ENCODE measurements around the gene SH3D19.

SH3D19 gene

DNA sequence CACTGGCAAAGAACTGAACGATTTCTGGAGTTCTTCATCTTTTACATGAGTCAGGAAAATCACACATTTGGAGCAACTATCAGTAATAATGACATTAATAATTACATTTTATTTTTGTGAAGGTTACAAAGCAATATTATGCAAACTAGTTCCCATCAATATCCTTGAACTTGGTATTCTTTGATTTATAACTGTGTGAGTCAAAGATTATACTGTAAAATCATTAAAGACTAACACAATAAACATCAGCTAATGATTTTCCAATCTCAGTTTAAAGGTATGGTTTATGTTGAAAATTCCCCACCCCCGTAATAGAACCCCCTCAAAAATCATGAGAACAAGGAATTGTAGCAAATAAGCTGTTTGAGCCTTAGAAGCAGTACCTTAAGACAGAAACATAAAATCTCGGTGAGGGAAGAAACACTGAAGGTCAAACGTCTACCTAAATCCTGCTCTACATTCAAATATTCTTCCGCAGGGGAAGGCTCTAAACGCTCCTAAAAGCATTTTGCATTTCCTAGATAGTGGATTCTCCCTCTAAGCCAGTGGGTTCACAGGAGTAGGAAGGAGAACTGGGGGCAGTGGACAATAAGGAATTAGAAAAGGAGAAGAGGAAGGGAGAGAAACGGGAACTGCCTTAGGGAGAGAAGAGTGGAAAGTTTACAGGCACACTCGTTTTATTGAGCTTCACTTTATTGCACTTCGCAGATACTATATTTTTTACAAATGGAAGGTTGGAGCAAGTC lies 22.3 kb upstream of the SH3D19 start:
- H3K4me3 ChIP-seq (ENCODE audit: low read depth in 1 of 2, low read length in 2 of 2): peak overlapping the region; percentile 19 to 48
- peak overlapping the region in 1 of 2 donors; percentile 27 for H3K9ac ChIP-seq (ENCODE audit: low read depth in 1 of 2, low read length in 2 of 2)
- no peaks in the 10 kb centered on the region for H3K27me3 ChIP-seq (ENCODE audit: control insufficient read depth in 1 of 2, insufficient read depth in 2 of 2, low read length in 2 of 2)
- H3K4me1 ChIP-seq (ENCODE audit: control insufficient read depth in 1 of 2, insufficient read depth in 2 of 2, low read length in 2 of 2): peaks cover 6 to 14% of the 10 kb centered on the region in 2 donors
- no peaks in the 10 kb centered on the region for H3K9me3 ChIP-seq (ENCODE audit: control insufficient read depth in 1 of 2, low read length in 2 of 2)
- H3K36me3 ChIP-seq (ENCODE audit: control insufficient read depth in 1 of 2, insufficient read depth in 2 of 2, low read length in 2 of 2): no peaks in the 10 kb centered on the region
- H3K27ac ChIP-seq (ENCODE audit: low read depth, low read length): peak overlapping the region; percentile 5

DNA sequence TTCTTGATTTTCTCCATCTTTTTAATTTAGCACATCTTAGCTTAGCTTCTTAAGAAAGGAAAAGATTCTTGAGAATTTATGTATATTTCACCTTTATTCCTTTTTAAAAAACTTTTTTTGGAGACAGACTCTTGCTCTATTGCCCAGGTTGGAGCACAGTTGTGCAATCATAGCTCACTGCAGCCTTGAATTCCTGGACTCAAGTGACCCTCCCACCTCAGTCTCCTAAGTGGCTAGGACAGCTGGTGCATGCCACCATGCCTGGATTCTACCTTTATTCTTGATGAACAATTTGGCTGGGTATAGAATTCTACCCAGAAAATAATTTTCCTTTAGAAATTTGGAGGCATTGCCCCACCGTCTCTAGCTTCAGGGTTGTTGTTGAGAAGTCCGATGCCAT lies 19.5 kb upstream of the SH3D19 start:
- Histone ChIP-seq H3K27me3 (ENCODE audit: control insufficient read depth in 1 of 2, insufficient read depth in 2 of 2, low read length in 2 of 2) (no peaks in the 10 kb centered on the region), H3K4me1 (ENCODE audit: control insufficient read depth in 1 of 2, insufficient read depth in 2 of 2, low read length in 2 of 2) (peaks cover 17 to 24% of the 10 kb centered on the region in 2 donors), H3K27ac (ENCODE audit: low read depth, low read length) (no peak overlapping the region), H3K9me3 (ENCODE audit: control insufficient read depth in 1 of 2, low read length in 2 of 2) (no peaks in the 10 kb centered on the region), H3K9ac (ENCODE audit: low read depth in 1 of 2, low read length in 2 of 2) (no peak overlapping the region), H3K4me3 (ENCODE audit: low read depth in 1 of 2, low read length in 2 of 2) (no peak overlapping the region), H3K36me3 (ENCODE audit: control insufficient read depth in 1 of 2, insufficient read depth in 2 of 2, low read length in 2 of 2) (no peaks in the 10 kb centered on the region)

- no peak overlapping the region for H3K4me3 ChIP-seq (ENCODE audit: low read depth in 1 of 2, low read length in 2 of 2)
- no peaks in the 10 kb centered on the region for H3K36me3 ChIP-seq (ENCODE audit: control insufficient read depth in 1 of 2, insufficient read depth in 2 of 2, low read length in 2 of 2)
- H3K9me3 ChIP-seq (ENCODE audit: control insufficient read depth in 1 of 2, low read length in 2 of 2): no peaks in the 10 kb centered on the region
- peaks cover 17 to 19% of the 10 kb centered on the region in 2 donors for H3K4me1 ChIP-seq (ENCODE audit: control insufficient read depth in 1 of 2, insufficient read depth in 2 of 2, low read length in 2 of 2)
- H3K9ac ChIP-seq (ENCODE audit: low read depth in 1 of 2, low read length in 2 of 2): no peak overlapping the region
- H3K27ac ChIP-seq (ENCODE audit: low read depth, low read length): no peak overlapping the region
- no peaks in the 10 kb centered on the region for H3K27me3 ChIP-seq (ENCODE audit: control insufficient read depth in 1 of 2, insufficient read depth in 2 of 2, low read length in 2 of 2)
Measured at GRCh38 chr4:151340751-151341385, 15.5 kb upstream of the SH3D19 start.

DNA sequence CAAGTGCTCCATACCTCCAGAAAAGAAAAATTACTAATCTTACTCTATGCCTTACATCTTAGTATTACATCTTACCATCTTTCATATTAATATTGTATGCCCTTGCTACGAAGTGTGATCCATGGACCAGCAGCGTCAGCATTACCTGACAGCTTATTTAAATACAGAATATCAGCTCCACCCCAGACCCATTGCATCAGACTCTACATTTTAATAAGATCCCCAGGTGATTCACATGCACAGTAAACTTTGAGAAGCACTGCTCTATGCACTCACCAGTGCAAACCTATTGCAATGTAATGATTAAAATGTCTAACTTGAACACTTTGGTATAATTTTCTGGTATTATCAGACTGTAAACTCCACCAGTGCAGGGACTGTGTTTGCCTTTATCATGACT lies 14.1 kb upstream of the SH3D19 start:
- no peak overlapping the region for H3K27ac ChIP-seq (ENCODE audit: low read depth, low read length)
- H3K4me1 ChIP-seq (ENCODE audit: control insufficient read depth in 1 of 2, insufficient read depth in 2 of 2, low read length in 2 of 2): peaks cover 17 to 19% of the 10 kb centered on the region in 2 donors
- H3K9me3 ChIP-seq (ENCODE audit: control insufficient read depth in 1 of 2, low read length in 2 of 2): no peaks in the 10 kb centered on the region
- no peaks in the 10 kb centered on the region for H3K36me3 ChIP-seq (ENCODE audit: control insufficient read depth in 1 of 2, insufficient read depth in 2 of 2, low read length in 2 of 2)
- H3K4me3 ChIP-seq (ENCODE audit: low read depth in 1 of 2, low read length in 2 of 2): no peak overlapping the region
- no peak overlapping the region for H3K9ac ChIP-seq (ENCODE audit: low read depth in 1 of 2, low read length in 2 of 2)
- H3K27me3 ChIP-seq (ENCODE audit: control insufficient read depth in 1 of 2, insufficient read depth in 2 of 2, low read length in 2 of 2): no peaks in the 10 kb centered on the region

DNA sequence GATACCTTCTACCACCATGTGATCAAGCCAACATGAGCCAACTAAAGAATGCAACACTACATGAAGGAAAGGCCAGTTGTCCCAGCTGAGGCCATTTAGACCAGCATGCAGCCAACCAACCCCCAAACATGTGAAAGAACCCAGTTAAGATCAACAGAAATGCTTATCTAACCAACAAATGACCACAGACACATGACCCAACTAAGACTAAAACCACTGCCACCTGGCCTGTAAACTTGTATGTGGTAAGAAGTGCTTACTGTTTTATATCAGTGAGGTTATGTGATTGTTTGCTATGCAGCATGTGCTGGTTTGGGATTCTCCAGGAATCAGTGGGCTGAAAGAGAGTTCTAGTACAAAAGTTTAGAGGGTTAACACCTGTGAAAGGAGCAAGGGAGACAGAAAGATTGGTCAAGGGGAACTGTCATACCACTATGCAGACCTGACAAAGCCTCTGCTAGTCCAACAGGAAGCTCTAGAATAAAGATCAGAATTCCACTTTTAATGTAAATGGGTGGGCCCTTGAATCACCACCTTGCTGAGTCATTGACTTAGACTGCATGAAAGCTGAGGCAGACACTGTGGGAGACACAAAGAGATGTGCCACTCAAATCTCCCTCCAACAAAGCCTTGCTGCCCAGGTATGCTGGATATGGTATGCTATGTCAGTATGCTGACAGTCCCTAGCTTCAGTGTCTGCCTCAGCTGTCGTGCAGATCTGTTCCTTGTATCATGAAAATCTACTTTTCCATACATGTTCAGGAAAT lies 6.1 kb upstream of the SH3D19 start:
- H3K27ac ChIP-seq (ENCODE audit: low read depth, low read length): no peak overlapping the region

DNA sequence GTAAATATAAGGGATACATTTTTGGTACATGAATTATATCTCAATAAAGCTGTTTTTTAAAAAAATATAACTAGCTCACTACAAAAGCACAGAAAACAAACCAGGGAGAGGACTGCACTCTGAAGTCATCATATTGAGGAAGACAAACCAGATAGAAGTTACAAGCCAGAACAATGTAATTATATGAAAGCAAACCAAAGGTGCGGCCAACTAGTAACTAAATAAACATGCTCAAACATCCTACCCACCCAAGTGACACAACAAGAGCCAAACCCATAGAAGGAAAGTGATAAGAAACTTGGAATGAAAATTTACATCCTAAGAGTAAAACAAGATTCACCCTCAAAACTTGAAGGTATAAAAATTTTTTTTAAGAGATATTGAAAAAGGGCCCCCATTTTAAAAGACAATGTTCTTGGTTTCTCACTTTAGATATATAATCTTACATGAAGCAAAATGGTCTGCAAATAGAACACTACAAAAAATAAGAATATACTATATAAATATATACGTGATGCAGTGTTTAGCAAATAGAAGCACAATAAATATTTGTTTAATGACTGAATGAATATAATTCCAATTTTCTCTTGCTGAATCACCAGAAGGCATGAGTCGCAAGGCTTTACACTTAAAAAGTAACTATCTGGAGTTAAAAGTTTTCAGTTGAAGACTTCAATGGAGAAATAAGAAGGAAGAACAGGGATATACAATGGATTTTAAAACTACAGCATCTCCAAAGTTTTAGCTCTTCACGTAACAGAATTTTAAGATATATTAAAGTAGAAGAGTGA lies 4.0 kb upstream of the SH3D19 start:
- H3K27me3 ChIP-seq (ENCODE audit: control insufficient read depth in 1 of 2, insufficient read depth in 2 of 2, low read length in 2 of 2): no peaks in the 10 kb centered on the region
- H3K4me3 ChIP-seq (ENCODE audit: low read depth in 1 of 2, low read length in 2 of 2): no peak overlapping the region

More for the DNA sequence above, 6.1 kb upstream of the SH3D19 start:
- no peaks in the 10 kb centered on the region for H3K36me3 ChIP-seq (ENCODE audit: control insufficient read depth in 1 of 2, insufficient read depth in 2 of 2, low read length in 2 of 2)
- peaks cover 0 to 8% of the 10 kb centered on the region in 2 donors for H3K4me1 ChIP-seq (ENCODE audit: control insufficient read depth in 1 of 2, insufficient read depth in 2 of 2, low read length in 2 of 2)
- no peak overlapping the region for H3K9ac ChIP-seq (ENCODE audit: low read depth in 1 of 2, low read length in 2 of 2)
- no peaks in the 10 kb centered on the region for H3K27me3 ChIP-seq (ENCODE audit: control insufficient read depth in 1 of 2, insufficient read depth in 2 of 2, low read length in 2 of 2)
- no peaks in the 10 kb centered on the region for H3K9me3 ChIP-seq (ENCODE audit: control insufficient read depth in 1 of 2, low read length in 2 of 2)
- no peak overlapping the region for H3K4me3 ChIP-seq (ENCODE audit: low read depth in 1 of 2, low read length in 2 of 2)

GRCh38 chr4:151325949-151326246 lies 493 bp upstream of the SH3D19 start:
- H3K27me3 ChIP-seq (ENCODE audit: control insufficient read depth in 1 of 2, insufficient read depth in 2 of 2, low read length in 2 of 2): no peaks in the 10 kb centered on the region
- no peaks in the 10 kb centered on the region for H3K36me3 ChIP-seq (ENCODE audit: control insufficient read depth in 1 of 2, insufficient read depth in 2 of 2, low read length in 2 of 2)
- peak overlapping the region; percentile 51 to 74 for H3K9ac ChIP-seq (ENCODE audit: low read depth in 1 of 2, low read length in 2 of 2)

More for the DNA sequence above, 4.0 kb upstream of the SH3D19 start:
- Histone ChIP-seq H3K9me3 (ENCODE audit: control insufficient read depth in 1 of 2, low read length in 2 of 2) (no peaks in the 10 kb centered on the region), H3K4me1 (ENCODE audit: control insufficient read depth in 1 of 2, insufficient read depth in 2 of 2, low read length in 2 of 2) (peaks cover 6 to 8% of the 10 kb centered on the region in 2 donors), H3K27ac (ENCODE audit: low read depth, low read length) (no peak overlapping the region), H3K9ac (ENCODE audit: low read depth in 1 of 2, low read length in 2 of 2) (no peak overlapping the region), H3K36me3 (ENCODE audit: control insufficient read depth in 1 of 2, insufficient read depth in 2 of 2, low read length in 2 of 2) (no peaks in the 10 kb centered on the region)

DNA sequence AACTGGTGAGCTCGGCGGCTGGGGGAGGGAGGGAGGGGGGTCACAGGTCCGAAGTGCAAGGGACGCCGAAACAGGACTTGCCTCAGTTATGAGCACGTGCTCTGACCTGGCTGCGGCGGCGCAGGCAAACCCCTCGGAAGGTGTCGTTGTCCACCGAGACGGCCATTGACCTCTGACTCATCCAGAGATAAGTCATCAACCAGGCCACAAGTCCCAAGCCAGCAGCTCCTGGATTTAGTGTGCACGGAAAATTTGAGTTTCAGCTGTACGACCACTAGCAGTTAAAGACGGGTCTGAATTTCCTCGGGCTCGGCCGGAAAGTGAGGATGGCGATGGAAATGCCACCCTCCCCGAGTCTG lies 674 bp downstream of the SH3D19 start:
- H3K4me3 ChIP-seq (ENCODE audit: low read depth in 1 of 2, low read length in 2 of 2): peak overlapping the region; percentile 67 to 80
- H3K36me3 ChIP-seq (ENCODE audit: control insufficient read depth in 1 of 2, insufficient read depth in 2 of 2, low read length in 2 of 2): no peaks in the 10 kb centered on the region

More at GRCh38 chr4:151325949-151326246, 493 bp upstream of the SH3D19 start:
- Histone ChIP-seq H3K4me1 (ENCODE audit: control insufficient read depth in 1 of 2, insufficient read depth in 2 of 2, low read length in 2 of 2) (peaks cover 15 to 17% of the 10 kb centered on the region in 2 donors), H3K27ac (ENCODE audit: low read depth, low read length) (no peak overlapping the region), H3K9me3 (ENCODE audit: control insufficient read depth in 1 of 2, low read length in 2 of 2) (no peaks in the 10 kb centered on the region), H3K4me3 (ENCODE audit: low read depth in 1 of 2, low read length in 2 of 2) (peak overlapping the region; percentile 67 to 80)

GRCh38 chr4:151324124-151324751 lies 1.2 kb downstream of the SH3D19 start:
- peaks cover 16 to 17% of the 10 kb centered on the region in 2 donors for H3K4me1 ChIP-seq (ENCODE audit: control insufficient read depth in 1 of 2, insufficient read depth in 2 of 2, low read length in 2 of 2)
- H3K36me3 ChIP-seq (ENCODE audit: control insufficient read depth in 1 of 2, insufficient read depth in 2 of 2, low read length in 2 of 2): no peaks in the 10 kb centered on the region
- H3K9me3 ChIP-seq (ENCODE audit: control insufficient read depth in 1 of 2, low read length in 2 of 2): no peaks in the 10 kb centered on the region
- H3K9ac ChIP-seq (ENCODE audit: low read depth in 1 of 2, low read length in 2 of 2): peak overlapping the region; percentile 48 to 74
- H3K27ac ChIP-seq (ENCODE audit: low read depth, low read length): peak overlapping the region; percentile 91
- H3K27me3 ChIP-seq (ENCODE audit: control insufficient read depth in 1 of 2, insufficient read depth in 2 of 2, low read length in 2 of 2): no peaks in the 10 kb centered on the region
- H3K4me3 ChIP-seq (ENCODE audit: low read depth in 1 of 2, low read length in 2 of 2): peak overlapping the region; percentile 67 to 80

More for the DNA sequence above, 674 bp downstream of the SH3D19 start:
- Histone ChIP-seq H3K4me1 (ENCODE audit: control insufficient read depth in 1 of 2, insufficient read depth in 2 of 2, low read length in 2 of 2) (peaks cover 16 to 17% of the 10 kb centered on the region in 2 donors), H3K27me3 (ENCODE audit: control insufficient read depth in 1 of 2, insufficient read depth in 2 of 2, low read length in 2 of 2) (no peaks in the 10 kb centered on the region), H3K9ac (ENCODE audit: low read depth in 1 of 2, low read length in 2 of 2) (peak overlapping the region; percentile 73 to 74), H3K9me3 (ENCODE audit: control insufficient read depth in 1 of 2, low read length in 2 of 2) (no peaks in the 10 kb centered on the region), H3K27ac (ENCODE audit: low read depth, low read length) (peak overlapping the region; percentile 91)
